GM18505 (cell line): ENCODE results near the gene EFCAB13.

Source experiments
- ATAC-seq: cut with Tn5 transposase; IDR thresholded peaks from one replicate; pipeline ENCODE4 v1.9.1; 2021; ENCODE audit not compliant: unreplicated experiment
- POLR2A ChIP-seq: IDR thresholded peaks from 4 replicates; pipeline ENCODE4 v1.6.1; 2011; ENCODE audit warnings: borderline replicate concordance; ENCODE audit not compliant: insufficient read depth, insufficient read length; ENCODE audit errors: extremely low read depth

Gene EFCAB13

DNA sequence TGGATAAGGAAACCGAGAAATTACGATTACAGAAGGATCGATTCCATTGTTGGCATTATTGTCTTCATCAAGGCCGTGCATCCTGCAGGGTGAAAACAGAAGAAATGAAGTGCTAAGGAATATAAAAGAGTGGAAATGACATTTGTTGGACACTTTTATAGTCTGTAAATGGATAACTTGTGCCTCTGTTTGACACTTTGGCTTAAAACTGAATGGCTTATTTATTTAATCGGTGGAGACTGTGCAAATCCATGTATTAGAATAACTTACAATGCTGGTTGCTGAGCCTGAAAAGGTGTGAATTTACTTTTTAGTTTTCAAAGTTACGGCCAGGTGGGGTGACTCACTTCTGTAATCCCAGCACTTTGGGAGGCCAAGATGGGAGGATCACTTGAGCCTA lies 38.8 kb upstream of the EFCAB13 start:
- no peak for TF ChIP-seq POLR2A
- ATAC-seq: no peak

DNA sequence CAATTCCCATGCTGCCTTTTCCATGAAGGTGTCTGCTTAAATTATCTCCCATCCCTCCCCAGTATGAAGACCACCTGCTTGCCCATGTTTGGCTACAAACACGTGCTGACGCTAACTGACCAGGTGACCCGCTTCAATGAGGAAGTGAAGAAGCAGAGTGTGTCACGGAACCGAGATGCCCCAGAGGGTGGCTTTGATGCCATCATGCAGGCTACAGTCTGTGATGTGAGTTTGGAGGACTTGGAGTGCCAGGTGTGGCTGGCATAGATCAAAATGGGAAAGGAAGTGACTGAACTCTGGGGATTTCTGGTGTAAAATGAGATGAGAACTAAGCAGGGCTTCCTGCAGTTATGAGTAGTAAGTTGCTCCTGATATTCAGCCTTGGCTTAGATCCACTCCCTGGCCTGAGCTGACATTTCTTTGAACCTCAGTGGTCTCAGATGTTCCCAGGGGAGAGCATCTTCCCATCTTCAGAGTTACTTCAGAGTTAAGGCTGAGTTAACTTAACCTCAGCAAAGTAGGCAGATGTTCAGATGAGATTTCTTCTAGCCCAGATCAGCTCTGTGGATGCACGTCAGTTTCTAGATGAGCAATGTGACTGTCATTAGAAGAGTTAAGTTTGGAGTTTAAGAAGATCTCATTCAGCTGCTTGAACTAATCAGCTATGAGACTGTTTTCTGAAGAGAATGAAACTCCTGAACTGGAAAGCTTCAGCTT lies 37.4 kb upstream of the EFCAB13 start:
- peak; percentile 48 for TF ChIP-seq POLR2A
- ATAC-seq: no peak

DNA sequence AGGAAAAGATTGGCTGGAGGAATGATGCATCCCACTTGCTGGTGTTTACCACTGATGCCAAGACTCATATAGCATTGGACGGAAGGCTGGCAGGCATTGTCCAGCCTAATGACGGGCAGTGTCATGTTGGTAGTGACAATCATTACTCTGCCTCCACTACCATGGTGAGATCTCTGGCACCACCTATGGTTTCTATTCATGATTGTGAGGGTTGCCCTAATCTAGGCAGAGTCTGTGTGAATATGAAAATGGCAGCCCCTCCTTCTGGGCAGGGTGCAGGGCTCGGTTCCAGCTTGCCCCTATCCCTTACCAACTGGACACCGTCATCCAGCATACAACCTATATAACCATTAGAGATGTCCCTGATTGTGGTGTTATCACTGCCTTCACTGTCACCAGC lies 36.7 kb upstream of the EFCAB13 start:
- no peak for ATAC-seq
- no peak for TF ChIP-seq POLR2A

DNA sequence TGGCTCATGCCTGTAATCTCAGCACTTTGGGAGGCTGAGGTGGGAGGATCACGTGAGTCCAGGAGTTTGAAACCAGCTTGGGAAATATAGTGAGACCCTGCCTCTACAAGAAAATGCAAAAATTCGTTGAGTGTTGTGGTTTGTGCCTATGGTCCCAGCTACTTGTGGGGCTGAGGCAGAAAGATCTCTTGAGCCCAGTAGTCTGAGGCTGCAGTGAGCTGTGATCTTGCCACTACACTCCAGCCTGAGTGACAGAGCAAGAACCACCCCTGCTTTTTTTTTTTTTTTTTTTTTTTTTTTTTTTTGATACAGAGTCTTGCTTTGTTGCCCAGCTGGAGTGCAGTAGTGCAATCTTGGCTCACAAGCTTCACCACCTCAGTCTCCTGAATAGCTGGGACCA lies 36.1 kb upstream of the EFCAB13 start:
- ATAC-seq: no peak
- no peak for TF ChIP-seq POLR2A

DNA sequence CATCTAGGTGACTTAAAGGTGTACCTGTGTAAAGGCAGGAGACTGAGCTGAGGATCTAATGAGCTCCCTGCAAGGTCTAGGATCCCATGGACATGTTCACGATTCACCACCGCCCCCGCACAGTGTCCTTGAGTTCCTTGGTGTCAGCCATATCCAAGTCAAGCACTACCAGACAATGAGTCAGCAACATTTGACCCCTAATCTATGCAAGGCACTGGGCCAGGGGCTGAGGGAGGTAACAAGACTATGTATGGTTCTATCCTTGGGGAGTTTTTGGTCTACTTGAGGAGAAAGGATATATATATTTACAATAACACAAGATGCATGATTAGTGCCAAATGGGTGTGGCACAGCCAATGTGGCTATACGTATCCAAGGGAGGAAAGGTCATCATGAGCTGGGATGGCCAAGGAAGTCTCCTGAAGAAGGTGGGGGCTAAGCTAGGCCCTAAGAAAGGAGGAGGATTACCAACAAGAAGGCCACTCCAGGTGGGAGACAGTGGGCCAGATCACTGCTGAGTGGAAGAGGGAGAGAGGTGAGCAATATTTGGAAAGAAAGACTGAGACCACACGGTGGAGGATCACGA lies 35.1 kb upstream of the EFCAB13 start:
- no peak for ATAC-seq
- TF ChIP-seq POLR2A: no peak

DNA sequence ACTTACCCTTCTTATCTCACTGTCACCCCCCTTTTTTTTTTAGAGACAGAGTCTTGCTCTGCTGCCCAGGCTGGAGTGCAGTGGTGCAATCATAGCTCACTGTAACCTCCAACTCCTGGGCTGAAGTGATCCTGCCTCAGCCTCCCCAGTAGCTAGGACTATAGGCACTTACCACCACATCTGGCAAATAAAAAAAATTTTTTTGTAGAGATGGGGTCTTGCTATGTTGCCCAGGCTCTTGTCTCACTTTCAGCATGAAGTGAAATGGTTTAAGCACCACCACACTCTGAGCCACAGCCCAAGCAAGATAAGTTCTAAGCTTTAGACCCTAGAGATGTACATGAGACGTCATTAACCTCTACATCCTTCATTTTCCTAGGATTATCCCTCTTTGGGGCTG lies 34.5 kb upstream of the EFCAB13 start:
- no peak for TF ChIP-seq POLR2A
- ATAC-seq: no peak

DNA sequence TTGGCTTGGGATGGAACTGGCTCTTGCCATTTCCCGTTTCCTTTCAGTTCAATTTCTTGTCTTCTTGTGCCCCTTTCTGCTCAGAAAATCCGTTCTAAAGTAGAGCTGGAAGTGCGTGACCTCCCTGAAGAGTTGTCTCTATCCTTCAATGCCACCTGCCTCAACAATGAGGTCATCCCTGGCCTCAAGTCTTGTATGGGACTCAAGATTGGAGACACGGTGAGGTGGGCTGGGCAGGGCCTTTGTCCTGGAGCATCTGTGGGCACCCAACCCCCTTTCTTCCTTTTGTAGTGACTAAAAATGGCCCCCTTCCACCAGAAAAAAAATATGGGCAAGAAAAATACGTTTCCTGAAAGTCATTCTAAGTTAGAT lies 32.9 kb upstream of the EFCAB13 start:
- ATAC-seq: no peak
- TF ChIP-seq POLR2A: no peak

DNA sequence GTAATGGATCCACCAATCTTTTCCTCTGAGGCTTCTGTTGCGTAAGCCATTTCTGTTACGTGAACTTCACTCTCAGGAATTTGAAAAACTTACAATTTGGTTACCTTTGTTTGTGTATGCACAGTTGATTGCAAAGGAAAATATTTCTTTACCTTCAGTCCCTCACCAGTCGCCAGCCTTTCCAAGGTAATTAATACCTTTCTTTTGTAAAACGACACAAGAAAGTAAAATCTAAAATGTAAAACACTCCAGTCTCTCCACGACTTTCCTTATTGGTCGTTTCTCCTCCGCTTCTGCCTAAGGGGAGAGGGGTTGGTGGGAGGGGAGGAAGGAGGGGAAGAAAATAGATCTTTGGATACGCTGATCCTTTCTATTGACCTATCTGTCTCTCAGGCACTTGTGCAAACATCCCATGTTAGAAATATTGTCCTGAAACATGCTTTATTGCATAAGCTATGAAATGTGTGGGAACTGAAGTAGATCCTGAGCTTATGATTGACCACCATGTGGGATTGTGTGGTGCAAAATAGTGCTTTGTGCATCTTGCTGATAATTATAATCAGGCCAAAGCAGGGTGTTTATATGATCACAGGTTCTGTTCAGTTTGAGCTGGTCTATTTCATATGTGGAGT lies 32.4 kb upstream of the EFCAB13 start:
- TF ChIP-seq POLR2A: no peak

DNA sequence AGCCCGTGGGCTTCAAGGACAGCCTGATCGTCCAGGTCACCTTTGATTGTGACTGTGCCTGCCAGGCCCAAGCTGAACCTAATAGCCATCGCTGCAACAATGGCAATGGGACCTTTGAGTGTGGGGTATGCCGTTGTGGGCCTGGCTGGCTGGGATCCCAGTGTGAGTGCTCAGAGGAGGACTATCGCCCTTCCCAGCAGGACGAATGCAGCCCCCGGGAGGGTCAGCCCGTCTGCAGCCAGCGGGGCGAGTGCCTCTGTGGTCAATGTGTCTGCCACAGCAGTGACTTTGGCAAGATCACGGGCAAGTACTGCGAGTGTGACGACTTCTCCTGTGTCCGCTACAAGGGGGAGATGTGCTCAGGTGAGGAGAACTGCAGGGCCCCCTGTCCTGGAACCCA lies 31.5 kb upstream of the EFCAB13 start:
- no peak for TF ChIP-seq POLR2A

More for the DNA sequence above, 32.4 kb upstream of the EFCAB13 start:
- no peak for ATAC-seq

DNA sequence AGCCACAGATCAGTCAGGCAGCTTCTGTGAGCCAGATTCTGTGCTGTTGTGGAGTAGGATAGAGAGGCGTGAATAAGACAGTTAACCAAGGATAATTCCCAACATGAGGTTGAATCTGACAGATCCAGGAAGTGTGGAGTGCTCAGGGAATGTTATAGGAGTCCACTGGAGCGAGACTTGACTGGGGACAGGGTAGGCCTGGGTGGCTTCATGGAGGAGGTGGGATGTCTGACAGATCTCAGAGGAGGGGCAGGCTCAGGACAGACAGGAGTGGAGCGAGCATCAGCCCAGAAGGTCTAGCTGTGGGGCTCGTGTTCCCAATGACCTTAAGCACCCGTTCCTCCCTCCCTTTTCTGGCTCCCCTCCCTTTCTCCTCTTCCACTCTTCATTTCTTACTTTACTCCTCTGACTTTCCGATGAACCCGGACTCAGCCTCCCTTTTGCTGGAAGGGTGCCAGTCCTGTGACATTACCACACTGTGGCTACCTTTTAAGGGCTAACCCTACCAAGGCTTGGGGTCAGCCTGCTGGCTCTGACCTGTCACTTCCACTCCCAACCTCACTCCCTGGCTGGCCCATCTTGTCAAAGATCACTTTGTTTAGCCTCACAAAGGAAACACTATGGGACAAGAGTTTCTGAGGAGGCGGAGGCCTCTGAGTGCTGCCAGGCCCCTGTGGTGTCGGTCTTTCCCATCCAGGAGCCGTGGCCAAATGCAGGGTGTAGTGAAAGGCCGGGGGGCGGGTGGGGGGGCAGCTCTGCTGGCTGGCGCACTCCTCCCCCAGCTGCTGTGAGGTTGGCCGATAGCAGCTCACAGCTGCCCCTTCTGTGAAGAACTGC lies 28.5 kb upstream of the EFCAB13 start:
- no peak for TF ChIP-seq POLR2A
- no peak for ATAC-seq

More for the DNA sequence above, 31.5 kb upstream of the EFCAB13 start:
- ATAC-seq: no peak

DNA sequence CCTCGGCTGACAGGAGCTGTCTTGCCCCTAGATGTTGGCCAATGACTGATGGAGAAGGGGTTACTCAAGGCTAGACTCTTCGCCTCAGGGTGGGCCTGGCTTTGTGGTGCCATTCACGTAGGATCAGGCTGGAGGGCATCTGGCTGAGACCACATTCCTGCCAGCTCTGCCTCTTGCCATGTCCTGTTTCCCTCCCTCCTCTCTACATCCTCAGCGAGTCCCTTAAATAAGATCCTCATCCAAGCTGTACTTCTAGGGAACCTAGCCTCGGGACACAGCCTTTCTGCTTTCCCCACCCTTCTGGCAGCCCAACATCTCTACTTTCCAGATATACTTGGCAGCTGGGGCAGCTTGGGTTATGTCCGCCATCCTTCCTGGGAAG lies 27.9 kb upstream of the EFCAB13 start:
- no peak for ATAC-seq
- TF ChIP-seq POLR2A: no peak

DNA sequence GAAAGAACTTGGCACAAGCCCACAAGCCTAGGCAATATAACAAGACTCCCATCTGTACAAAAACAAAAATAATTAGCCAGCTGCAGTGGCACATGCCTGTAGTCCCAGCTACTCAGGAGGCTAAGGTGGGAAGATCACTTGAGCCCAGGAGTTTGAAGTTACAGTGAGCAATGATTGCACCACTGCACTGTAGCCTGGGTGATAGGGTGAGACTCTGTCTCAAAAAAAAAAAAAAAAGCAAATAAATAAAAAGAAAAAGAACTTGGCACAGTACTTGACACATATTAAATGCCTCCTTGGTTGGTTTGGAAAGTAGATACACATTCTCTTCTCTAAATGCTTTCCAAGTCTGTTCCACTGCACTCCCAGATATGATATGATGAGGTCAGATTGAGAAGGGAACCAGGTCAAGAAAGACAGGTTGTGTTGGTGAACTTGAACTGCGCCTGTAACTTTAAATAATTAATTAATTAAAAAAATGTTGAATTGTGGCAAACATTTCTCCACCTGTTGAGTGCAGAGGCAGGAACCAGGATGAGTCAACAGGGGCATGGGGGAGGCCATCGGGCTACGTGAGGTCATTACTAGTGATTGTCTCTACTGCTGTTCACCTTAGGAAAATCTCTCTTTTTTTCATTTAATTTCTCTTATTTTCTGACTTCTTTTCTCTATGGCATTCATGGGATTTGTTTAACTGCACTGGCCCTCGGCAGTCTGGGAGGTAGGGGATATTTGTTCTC lies 25.9 kb upstream of the EFCAB13 start:
- ATAC-seq: no peak
- TF ChIP-seq POLR2A: no peak

DNA sequence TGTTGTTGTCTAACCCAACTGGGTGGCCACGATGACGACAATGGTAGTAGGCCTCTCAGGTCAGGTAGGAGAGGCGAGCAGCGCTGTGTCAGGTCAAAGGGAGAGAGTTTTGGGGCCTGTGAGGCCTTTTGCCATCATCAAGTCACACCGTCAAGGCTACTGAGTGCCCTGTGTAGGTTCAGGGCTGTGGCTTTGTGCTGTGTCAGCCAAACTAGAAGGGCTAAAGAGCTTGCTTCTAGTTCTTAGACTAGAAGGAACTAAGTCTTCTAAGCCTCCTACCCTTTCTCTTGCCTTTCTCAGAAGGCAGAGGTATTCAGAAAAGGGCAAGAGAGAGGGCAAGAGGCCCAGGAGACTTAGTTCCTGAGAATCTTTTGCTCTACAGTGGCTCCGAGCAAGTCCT lies 25.0 kb upstream of the EFCAB13 start:
- ATAC-seq: no peak
- TF ChIP-seq POLR2A: no peak
